SK-N-SH (cell line): ENCODE data around the gene PCSK2. TPM values are rescaled to one million over a fixed set of nuclear protein-coding genes. Genes with fewer than 3 reads are reported as not detected.

Experiments used
- CTCF ChIA-PET: fragments of 300-600, 350-600 bp; formaldehyde crosslinking; extraction: SDS; loops from one replicate; lab custom pipeline; 2021; lab: Yijun Ruan, JAX
- POLR2A ChIA-PET: fragments of 350-600 bp; sonication (Branson Sonifier 250); formaldehyde crosslinking; extraction: SDS; loops from one replicate; lab custom pipeline; 2020; ENCODE audit warnings: antibody characterized with exemption, inconsistent platforms; lab: Yijun Ruan, JAX
- DNase-seq: peaks from one replicate; pipeline ENCODE4 v3.0.0; 2012
- H2AFZ ChIP-seq: fragments of 200-600 bp; sonication (generic); 2 replicates; pipeline ENCODE4 v1.8.1; 2016; ENCODE audit warnings: antibody characterized with exemption, mild to moderate bottlenecking, low read depth
- H3F3A ChIP-seq: fragments of 200-600 bp; sonication (generic); replicated peaks from 2 replicates; pipeline ENCODE3; 2016; ENCODE audit warnings: antibody characterized with exemption, mild to moderate bottlenecking; ENCODE audit not compliant: insufficient read depth
- H3K27ac ChIP-seq, 2 experiments: fragments of 200-500 bp in 1 of 2; fragments of 200-600 bp in 1 of 2; sonication (Bioruptor generic) in 1 of 2; sonication (generic), shearing (Covaris generic) in 1 of 2; 2 replicates each; pipeline versions ENCODE4 v1.5.1 to v1.6.1; 2014 to 2016; ENCODE audit warnings: low read depth in 2 of 2, inconsistent platforms in 1 of 2, low read length in 1 of 2, mild to moderate bottlenecking in 1 of 2, mixed read lengths in 1 of 2
- H3K27me3 ChIP-seq: fragments of 200-600 bp; sonication (generic), shearing (Covaris generic); 2 replicates; pipeline ENCODE4 v1.6.1; 2016; ENCODE audit warnings: mixed run types; ENCODE audit not compliant: insufficient read depth
- H3K36me3 ChIP-seq, 2 experiments: fragments of 200-500 bp in 1 of 2; fragments of 200-600 bp in 1 of 2; sonication (Bioruptor generic) in 1 of 2; sonication (generic) in 1 of 2; replicated peaks in 1 of 2; 2 replicates each; pipeline versions ENCODE3 to v1.5.1; 2014 to 2016; ENCODE audit warnings: low read length in 1 of 2, mild to moderate bottlenecking in 1 of 2; ENCODE audit not compliant: insufficient read depth in 2 of 2, control insufficient read depth in 1 of 2
- H3K4me1 ChIP-seq, 2 experiments: fragments of 200-500 bp in 1 of 2; fragments of 200-600 bp in 1 of 2; sonication (Bioruptor generic) in 1 of 2; sonication (generic), shearing (Covaris generic) in 1 of 2; 2 replicates each; pipeline versions ENCODE4 v1.5.1 to v1.6.1; 2014 to 2016; ENCODE audit warnings: low read depth in 1 of 2, low read length in 1 of 2, mixed run types in 1 of 2; ENCODE audit not compliant: insufficient read depth in 2 of 2, control insufficient read depth in 1 of 2
- H3K4me2 ChIP-seq: fragments of 200-600 bp; sonication (generic), shearing (Covaris generic); 2 replicates; pipeline ENCODE4 v1.6.1; 2017; ENCODE audit warnings: mixed run types
- H3K4me3 ChIP-seq, 2 experiments: fragments of 200-500 bp in 1 of 2; fragments of 200-600 bp in 1 of 2; sonication (Bioruptor generic) in 1 of 2; sonication (generic), shearing (Covaris generic) in 1 of 2; 2 replicates each; pipeline versions ENCODE4 v1.5.1 to v1.8.1; 2014 to 2016; ENCODE audit warnings: low read depth in 2 of 2, inconsistent platforms in 1 of 2, low read length in 1 of 2, mild to moderate bottlenecking in 1 of 2, mixed read lengths in 1 of 2, moderate library complexity in 1 of 2
- H3K79me2 ChIP-seq: fragments of 200-600 bp; sonication (generic); 2 replicates; pipeline ENCODE4 v1.8.1; 2017; ENCODE audit warnings: mild to moderate bottlenecking; ENCODE audit not compliant: insufficient read depth
- H3K9ac ChIP-seq: fragments of 200-600 bp; sonication (generic); 2 replicates; pipeline ENCODE4 v1.6.1; 2017; ENCODE audit warnings: mixed run types
- H3K9me2 ChIP-seq: fragments of 200-600 bp; sonication (generic); 2 replicates; pipeline ENCODE4 v1.6.1; 2017; ENCODE audit warnings: mixed run types
- H3K9me3 ChIP-seq: fragments of 200-600 bp; sonication (generic); 2 replicates; pipeline ENCODE4 v1.6.1; 2017; ENCODE audit warnings: mixed run types, mild to moderate bottlenecking, moderate library complexity
- H4K20me1 ChIP-seq: fragments of 200-600 bp; sonication (generic); 2 replicates; pipeline ENCODE4 v1.6.1; 2017; ENCODE audit warnings: mild to moderate bottlenecking, mixed run types; ENCODE audit not compliant: insufficient read depth
- CHD2 ChIP-seq: fragments of 150-350 bp; IDR thresholded peaks from 2 replicates; pipeline ENCODE4 v1.6.1; 2018; ENCODE audit warnings: low read length; ENCODE audit not compliant: partially characterized antibody
- CTCF ChIP-seq: fragments of 200-600 bp; sonication (generic); IDR thresholded peaks from 2 replicates; pipeline ENCODE4 v1.6.1; 2017; ENCODE audit warnings: antibody characterized with exemption, mild to moderate bottlenecking, moderate library complexity
- ELF1 ChIP-seq: IDR thresholded peaks from 2 replicates; pipeline ENCODE4 v1.4.0; 2012
- GABPA ChIP-seq: IDR thresholded peaks from 2 replicates; pipeline ENCODE4 v1.4.0; 2012; ENCODE audit warnings: low read depth, mild to moderate bottlenecking
- MAX ChIP-seq: IDR thresholded peaks from 2 replicates; pipeline ENCODE4 v1.4.0; 2012; ENCODE audit warnings: low read depth
- MXI1 ChIP-seq: IDR thresholded peaks from 2 replicates; pipeline ENCODE4 v1.6.1; 2012; ENCODE audit warnings: mild to moderate bottlenecking, low read depth, low read length, improper control_type of control experiment
- PBX3 ChIP-seq: IDR thresholded peaks from 2 replicates; pipeline ENCODE4; 2012
- RAD21 ChIP-seq: IDR thresholded peaks from 2 replicates; pipeline ENCODE4 v1.6.1; 2012; ENCODE audit warnings: mild to moderate bottlenecking, low read length
- RFX5 ChIP-seq: IDR thresholded peaks from 2 replicates; pipeline ENCODE4 v1.6.1; 2012; ENCODE audit warnings: mild to moderate bottlenecking, improper control_type of control experiment, low read length
- SMC3 ChIP-seq: IDR thresholded peaks from 2 replicates; pipeline ENCODE4 v1.6.1; 2012; ENCODE audit warnings: low read depth, low read length, improper control_type of control experiment
- TEAD4 ChIP-seq: IDR thresholded peaks from 2 replicates; pipeline ENCODE4 v1.4.0; 2012; ENCODE audit warnings: mild to moderate bottlenecking, borderline replicate concordance; ENCODE audit not compliant: insufficient read depth
- WGBS: methylation state at CpG from one replicate; pipeline ENCODE4 v1.1.6; 2017; ENCODE audit warnings: low lambda C conversion rate; 5-methylcytosine and 5-hydroxymethylcytosine counted together
- polyA plus RNA-seq, 3 experiments: library from polyadenylated mRNA; depleted of rRNA; stranded (reverse); fragments of >200 nt; gene quantifications; 2 replicates each; pipeline ENCODE4 v1.2.3, GENCODE V29; 2012

PCSK2 gene
- polyA plus RNA-seq, 1 of the 3 experiments (the other 2 are of a cell fraction): not detected

- peak overlapping the region; percentile 35 to 52 for H3K4me3 ChIP-seq
- no peaks in the 10 kb centered on the region for H4K20me1 ChIP-seq
- no peak overlapping the region for H3K27ac ChIP-seq
- H2AFZ ChIP-seq: peak overlapping the region; percentile 70; the same call in 1 of the 2 replicates
- no peaks in the 10 kb centered on the region for H3K36me3 ChIP-seq
- TF ChIP-seq ELF1: no peak
- TF ChIP-seq SMC3: peak; percentile 59
- TF ChIP-seq TEAD4: no peak
- TF ChIP-seq GABPA: no peak
- TF ChIP-seq MAX: 0 out of 2 replicates have a peak, but pooled peaks have one; percentile 32
- TF ChIP-seq RFX5: no peak
- TF ChIP-seq RAD21: peak; percentile 83
- TF ChIP-seq MXI1: 0 out of 2 replicates have a peak, but pooled peaks have one; percentile 24
- TF ChIP-seq CTCF: peak; percentile 71
- TF ChIP-seq PBX3: peak; percentile 68
- no peak for TF ChIP-seq CHD2
- H3K9me2 ChIP-seq: no peaks in the 10 kb centered on the region
- no peaks in the 10 kb centered on the region for H3K79me2 ChIP-seq
- H3K9ac ChIP-seq: no peak overlapping the region
- DNase-seq: peak; percentile 59
- WGBS: 32% methylated on average over 14 of the region's 30 CpGs
- no peaks in the 10 kb centered on the region for H3F3A ChIP-seq
- H3K27me3 ChIP-seq: no peaks in the 10 kb centered on the region
- H3K4me1 ChIP-seq: peaks cover 0 to 9% of the 10 kb centered on the region in 2 experiments; a peak in 1 of 4 replicates
- H3K9me3 ChIP-seq: no peaks in the 10 kb centered on the region
- ChIA-PET POLR2A (interaction anchor here (1.0 kb wide), 1 partner anchor 66 kb away, joined by 3 read pairs; no protein-coding TSS in a partner anchor), CTCF (interaction anchor here (0.5 to 3.9 kb wide), 48 partner anchors 9 to 1470 kb away, joined by 3 to 36 read pairs (median 4); partner anchors contain the start of genes BFSP1 and RRBP1)
- H3K4me2 ChIP-seq: peak overlapping the region; percentile 49
Observed at GRCh38 chr20:17504898-17505635, 278.2 kb downstream of the PCSK2 start.
